ENCODE measurements around the gene TCF4.

Gene TCF4

DNA sequence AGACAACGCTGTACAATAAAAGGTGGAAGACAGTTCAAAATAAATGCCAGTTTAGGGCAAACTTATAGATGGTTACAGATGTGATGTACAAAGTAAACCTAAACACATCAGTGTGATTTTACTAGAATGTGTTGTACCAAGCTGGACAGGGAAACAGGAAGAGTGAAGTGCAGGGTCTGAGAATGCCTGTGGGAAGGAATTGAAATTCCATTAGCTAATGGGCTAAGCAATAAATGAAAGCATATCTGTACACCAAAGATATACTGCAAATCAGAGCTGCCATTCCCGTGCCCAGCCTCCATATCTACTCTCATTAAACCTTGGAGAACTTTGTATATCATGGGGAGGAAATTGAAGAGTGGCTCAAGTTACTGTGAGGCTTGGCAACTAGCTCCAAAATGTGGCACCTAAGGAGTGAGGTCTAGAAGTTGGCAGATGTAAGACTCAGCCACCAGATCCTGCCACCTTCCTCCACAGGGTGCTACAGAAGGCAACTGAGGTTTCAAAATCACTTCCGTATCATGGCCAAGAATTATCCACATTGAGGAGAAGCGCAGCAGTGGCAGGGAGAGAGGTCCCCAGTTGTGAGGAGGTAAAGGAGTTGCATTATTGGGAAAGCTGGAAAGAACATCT is 277.8 kb downstream of the TCF4 start:
- in situ Hi-C loops (cut with MboI; ENCODE audit: low sequenced_read_pairs): no loop called here

DNA sequence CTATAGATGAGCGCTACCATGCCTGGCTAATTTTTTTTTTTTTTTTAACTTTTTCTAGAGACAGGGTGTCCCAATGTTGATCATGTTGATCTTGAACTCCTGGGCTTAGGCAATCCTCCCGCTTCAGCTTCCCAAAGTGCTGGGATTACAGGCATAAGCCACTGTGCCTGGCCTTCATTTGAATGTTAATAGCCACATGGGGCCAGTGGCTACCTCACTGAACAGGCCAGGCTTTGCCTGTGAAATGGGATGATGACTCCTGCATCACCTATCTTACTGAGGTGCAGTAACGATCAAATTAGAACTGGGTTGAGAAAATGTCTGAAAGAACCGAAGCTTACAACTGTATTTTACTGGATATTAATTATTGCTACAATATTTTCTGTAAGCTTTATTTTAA is 278.7 kb downstream of the TCF4 start:
- in situ Hi-C loops (cut with MboI; ENCODE audit: low sequenced_read_pairs): no loop called here

DNA sequence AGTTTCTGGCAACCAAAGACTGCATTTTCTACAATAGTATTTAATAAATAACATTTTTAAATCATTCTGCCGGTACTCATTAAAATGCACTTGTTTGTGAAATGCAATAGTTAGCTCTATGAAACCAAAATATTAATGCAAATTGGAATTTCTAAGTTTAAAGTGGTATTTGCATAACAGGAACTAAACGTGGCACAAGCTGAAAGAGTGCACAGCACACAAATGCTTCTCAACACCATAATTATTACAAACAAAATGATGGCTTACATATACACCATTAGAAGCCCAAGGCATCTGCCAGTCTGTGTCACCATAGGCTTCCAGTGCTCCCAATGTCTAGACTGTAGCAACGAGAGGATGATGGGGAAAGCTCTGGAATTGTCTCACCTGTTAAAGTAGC is 280.5 kb downstream of the TCF4 start:
- in situ Hi-C loops (cut with MboI; ENCODE audit: low sequenced_read_pairs): no loop called here

DNA sequence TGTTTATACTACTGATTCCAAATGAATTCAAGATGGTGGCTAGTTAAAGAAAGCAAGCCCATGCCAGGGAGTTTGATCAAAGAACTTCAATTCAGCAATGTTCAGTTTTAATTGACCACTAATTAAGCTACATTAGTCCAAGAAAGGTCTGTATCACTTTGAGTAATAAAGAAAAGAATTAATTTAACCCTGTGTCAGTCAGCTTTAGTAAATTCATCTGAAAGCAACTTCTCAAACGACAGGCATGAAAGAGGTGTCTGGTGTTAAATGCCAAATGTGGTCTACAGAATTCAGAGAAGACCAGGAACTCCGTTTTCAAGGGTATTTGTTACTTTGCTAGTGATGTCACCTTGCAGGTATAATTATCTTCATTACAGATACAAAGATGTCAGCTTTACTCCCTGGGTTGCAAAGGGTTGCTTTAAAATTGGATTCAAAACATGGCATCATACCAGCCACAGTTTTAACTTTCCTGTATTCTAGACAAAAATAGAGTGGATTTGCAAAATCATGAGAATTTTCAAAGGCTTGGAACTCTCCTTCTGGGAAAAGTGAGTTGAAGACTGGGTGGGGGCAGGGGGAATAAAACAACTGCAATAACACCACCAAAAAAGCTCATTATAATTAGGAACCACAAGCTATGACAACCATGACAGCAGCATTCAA is 281.5 kb downstream of the TCF4 start:
- in situ Hi-C loops (cut with MboI; ENCODE audit: low sequenced_read_pairs): no loop called here

DNA sequence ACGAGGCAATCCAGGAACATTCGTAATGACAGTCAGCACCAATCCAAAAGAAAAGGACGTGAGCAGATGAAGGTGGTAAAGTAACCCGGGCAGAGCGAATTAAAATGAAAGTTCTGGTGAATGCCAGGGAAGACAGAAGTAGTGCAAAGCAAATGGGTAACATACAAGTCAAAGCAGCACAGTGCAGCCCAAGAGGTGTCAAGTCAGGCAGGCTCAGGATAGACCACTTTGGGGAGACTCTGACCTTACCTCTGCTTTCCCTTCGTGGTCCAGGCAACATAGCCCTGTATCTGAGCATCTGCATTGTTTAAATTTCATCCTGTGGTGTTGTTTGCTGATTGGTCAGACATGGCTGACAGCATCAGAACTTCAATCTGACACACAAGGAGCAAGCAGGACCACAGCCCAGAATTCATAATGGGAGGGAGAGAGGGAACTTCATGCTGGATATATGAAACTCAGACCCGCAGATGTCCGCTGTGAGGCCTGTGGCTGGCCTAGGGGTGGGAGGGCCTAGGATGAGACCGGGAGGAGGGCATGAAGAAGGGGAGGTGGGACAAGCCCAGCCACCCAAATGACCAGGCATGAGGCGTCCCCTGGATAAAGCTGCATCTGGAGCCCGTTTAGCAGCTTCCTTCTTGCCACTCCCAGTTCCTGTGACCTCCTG is 285.7 kb downstream of the TCF4 start:
- in situ Hi-C loops (cut with MboI; ENCODE audit: low sequenced_read_pairs): no loop called here

DNA sequence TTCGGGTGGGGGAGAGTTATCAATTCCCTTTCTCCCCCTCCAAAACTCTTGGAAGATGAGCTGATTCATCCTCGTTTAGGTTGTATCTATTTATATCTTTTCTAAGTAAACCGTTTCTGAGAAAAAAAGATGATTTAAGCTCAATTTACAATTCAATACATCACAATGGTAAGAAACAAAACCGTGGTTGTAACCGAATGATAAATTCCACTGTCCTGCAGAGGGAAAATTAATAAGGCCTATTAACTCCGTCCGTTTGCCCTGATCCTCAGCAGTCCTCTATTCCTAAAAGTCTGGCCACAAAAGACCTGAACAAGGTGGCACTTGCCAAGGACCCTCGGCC is 286.2 kb downstream of the TCF4 start:
- in situ Hi-C loops (cut with MboI; ENCODE audit: low sequenced_read_pairs): no loop called here

DNA sequence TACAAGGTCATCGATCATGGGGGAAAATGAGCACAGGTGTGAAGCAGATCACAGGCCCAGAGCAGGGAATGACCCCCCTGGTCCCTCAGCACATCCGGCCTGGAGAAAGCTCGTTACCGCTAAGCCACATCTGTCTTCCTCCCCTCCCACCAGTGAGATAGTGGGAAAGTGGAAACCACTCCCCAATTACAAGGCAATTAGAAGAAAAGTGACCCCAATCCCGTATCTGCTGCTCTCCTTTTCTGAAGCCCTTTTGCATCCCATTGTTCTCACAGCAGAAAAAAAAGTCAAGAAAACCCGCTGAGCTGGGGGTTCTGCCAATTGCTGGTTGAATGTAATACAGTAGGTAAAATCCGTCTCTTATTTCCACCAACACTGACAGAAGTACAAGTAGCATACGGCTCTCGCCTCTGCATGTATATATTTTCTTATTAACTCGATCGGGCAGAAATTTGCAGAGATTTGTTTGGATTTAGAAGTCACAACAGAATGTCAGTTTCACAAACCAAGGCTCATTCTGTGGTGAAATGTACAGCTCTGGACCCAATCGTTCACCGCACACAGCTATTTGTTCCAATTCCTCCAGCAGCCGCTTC is 287.0 kb downstream of the TCF4 start:
- in situ Hi-C loops (cut with MboI; ENCODE audit: low sequenced_read_pairs): no loop called here

DNA sequence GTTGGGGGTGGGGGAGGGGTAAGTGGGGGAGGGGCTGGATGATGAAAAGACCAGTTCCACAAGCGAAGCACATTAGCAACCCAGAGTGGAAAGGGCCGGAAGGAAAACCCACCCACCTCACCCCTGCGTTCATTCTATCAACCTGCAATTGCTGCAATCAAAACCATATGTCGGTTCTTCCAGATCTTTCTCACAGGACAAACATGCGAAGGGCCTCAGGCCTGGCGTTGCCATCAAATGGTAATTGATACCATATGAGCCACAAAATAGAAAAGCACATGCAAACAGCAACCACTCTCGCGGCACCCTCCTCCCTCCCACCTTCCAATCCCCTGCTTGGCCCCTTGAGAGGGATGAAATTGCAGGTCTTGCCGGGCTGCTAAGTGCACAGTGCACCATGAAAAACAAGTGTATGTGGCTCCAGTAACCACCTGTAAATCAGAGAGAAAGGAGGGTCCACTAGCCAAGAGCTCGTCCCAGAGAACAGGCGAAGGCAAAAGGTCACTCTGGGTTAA is 287.5 kb downstream of the TCF4 start:
- in situ Hi-C loops (cut with MboI; ENCODE audit: low sequenced_read_pairs): no loop called here

DNA sequence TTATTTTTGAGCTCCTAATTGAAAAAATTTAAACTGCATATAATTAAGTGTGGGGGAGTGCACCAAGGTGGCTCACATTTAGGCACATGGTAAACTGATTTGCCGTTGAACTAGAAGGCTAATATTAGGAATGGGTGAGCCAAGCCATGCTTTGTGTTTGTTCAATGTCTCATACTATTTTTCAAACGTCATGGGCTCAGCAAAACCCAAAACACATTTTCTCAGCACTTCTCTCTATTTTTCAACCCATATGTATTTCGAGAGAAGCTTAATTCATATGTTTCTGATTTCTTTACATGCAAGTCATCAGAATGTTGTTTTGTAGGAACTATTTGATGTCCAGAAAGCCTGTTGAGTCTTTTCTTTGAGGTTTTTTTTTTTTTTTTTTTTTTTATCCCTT is 291.2 kb downstream of the TCF4 start:
- in situ Hi-C loops (cut with MboI; ENCODE audit: low sequenced_read_pairs): no loop called here

DNA sequence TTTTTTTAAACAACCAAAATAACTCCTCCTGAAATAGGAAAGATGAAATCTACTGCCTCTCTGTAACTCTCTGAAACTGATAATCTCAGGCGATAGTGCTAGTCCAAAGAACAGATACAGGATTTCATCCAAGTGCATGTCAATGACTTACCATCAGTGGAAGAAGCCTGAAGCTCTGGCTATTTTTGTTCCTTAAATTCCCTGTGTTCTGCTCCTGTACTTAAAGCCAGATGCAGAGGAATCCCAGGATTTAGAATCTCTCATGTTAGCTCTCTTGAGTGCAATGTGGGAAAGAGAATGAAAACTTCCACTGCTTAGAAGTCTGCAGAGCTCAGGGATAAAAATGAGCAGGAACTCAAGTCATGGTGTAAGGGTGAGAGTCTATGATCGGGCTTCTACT is 291.9 kb downstream of the TCF4 start:
- in situ Hi-C loops (cut with MboI; ENCODE audit: low sequenced_read_pairs): no loop called here

DNA sequence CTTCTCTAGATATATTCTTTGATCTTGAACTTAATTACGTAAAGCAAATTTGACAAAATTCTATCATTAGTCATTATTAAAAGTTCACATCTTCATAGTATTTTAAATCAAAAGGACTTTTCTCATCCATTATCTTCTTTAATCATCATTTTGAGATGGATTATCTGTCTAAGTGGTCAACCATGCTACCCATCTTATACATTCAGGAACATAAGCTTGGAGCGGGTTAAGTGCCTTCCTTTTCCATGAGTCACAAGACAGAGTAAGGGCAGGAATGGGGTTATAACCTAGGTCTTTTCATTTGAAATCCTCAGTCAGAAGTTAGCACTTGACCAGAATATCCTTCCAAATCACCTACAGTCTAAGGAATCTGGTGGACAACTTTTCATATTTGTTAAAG is 297.1 kb downstream of the TCF4 start:
- in situ Hi-C loops (cut with MboI; ENCODE audit: low sequenced_read_pairs): no loop called here

DNA sequence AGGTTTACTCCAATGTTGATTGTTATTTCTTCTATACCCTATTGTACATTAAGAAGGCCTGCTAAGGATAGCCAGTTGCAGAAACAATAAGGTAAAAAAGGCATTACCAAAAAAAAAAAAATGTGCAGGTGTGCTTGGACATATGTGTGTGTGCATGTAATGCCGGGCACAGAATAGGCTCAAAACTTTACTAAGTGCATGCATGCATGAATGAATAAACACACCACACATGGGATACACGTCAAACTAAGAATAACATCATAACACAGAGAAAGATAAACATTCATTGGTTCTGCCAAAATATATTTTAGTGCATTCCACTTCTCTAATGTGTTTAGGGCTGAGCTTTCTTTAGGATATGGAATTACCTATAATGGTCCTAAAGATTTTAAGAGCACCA is 298.2 kb downstream of the TCF4 start:
- in situ Hi-C loops (cut with MboI; ENCODE audit: low sequenced_read_pairs): no loop called here

DNA sequence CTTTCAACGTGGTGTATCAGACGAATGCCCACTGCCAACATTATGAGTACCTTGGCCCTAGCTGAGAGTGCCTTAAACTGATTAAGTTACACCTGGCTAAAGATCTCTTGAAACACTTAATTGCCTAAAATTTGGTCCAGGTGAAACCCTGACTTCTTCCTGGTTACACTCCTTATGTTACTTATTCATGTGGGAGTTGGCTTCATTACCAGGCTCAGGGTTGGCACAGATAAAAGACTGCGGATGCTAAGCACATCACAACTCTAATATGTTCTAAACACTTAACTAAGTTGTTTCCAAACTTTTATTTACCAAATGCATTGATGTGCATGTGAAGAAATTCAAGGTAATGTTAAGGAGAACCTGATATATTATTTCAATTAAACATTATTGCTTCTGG is 298.9 kb downstream of the TCF4 start:
- in situ Hi-C loops (cut with MboI; ENCODE audit: low sequenced_read_pairs): no loop called here

DNA sequence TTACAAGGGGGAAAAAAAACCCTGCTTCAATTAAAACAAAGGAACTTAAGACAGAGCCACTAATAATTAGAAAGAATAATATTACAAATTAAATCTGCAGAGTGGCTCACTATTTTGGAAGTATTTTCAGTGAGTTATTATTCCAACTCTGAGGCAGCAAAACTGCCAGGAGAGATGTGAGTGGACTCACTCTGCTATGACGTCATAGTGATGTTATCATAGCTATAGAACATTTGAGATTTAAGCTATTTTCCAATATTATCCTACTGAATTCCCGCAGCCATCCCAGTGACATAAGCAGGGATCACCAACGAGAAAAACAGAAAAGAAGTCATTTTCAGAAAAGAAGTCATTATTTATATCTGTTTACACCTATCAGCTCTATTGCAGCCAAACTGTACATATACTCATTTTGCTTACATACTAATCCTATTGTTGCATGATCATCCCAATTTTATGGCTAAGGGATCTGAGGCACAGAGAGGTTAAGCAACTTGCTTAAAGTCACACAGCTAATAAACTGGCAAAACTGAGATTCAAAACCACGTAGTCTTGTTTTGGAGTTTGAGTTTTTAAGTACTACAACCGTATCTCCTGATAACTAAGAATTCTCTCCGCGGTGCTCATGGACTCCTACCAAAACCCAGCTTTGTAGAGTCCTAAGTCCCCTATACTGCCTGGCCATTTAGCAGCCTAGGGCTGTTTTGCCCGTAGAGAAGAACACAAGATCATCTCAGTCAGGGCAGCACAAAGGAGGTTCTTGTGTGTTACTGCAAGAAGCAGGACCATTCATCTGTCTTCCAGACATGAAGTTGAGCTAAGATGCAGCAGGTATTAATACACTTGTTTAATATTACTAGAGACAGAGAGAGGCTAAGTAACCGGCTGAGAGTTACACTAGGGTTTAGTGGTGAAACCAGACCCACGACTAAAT is 299.8 kb downstream of the TCF4 start:
- in situ Hi-C loops (cut with MboI; ENCODE audit: low sequenced_read_pairs): no loop called here

DNA sequence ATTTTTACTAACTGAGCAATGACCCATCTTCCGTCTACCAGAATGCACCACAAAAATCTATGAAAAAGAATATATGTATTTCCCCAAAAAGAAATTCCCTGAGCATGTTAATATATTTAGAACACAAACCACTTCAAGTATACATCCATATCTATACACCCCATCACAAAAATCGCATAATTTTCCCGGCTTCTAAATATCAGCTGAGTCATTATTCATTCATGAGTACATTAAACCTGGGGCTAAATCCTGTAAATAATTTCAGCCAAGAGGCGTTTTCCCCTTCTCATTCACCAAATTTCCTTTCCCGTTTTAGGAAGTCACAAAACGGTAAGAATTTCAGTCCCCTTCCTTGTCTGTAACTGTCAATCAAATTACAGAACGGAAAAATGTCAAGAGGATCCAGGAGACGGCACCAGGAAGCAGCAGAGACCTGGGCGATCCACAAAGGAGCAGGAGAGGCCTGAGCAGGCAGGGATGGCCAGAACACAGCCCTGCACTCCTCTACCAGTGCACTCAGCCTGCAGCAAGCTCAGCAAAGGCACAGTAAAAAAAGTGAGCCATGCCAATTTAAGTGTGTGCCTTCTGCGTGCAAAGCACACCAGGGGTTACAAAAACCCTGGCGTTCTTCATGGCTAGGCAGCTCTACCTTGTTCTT is 300.7 kb downstream of the TCF4 start:
- in situ Hi-C loops (cut with MboI; ENCODE audit: low sequenced_read_pairs): no loop called here

DNA sequence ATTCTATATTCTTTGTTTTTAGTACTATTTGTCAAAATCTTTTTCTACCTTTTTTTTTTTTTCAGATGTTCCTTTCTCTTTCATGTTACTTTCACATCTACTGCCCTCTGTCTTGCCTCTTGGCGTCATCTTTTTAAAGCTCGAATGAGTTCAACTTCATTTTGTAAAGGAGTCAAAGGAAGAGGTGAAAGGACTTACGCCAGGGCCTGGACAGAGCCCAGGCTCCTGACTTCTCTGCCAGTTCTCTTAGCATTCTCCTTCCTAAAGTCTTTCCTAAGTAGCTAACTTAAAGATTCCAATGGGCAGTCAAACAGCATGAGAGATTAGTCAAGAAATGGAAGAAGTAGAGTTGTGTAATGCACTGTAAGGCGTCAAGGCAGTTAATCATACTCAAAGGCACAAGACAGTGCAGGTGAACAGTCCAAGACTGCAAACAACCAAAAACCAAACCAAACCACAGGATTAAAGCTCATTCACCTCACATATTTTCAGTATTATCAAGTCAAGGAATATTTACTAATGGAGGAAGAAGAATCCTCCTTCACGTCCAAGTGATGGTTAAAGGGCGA is 301.7 kb downstream of the TCF4 start:
- in situ Hi-C loops (cut with MboI; ENCODE audit: low sequenced_read_pairs): no loop called here

DNA sequence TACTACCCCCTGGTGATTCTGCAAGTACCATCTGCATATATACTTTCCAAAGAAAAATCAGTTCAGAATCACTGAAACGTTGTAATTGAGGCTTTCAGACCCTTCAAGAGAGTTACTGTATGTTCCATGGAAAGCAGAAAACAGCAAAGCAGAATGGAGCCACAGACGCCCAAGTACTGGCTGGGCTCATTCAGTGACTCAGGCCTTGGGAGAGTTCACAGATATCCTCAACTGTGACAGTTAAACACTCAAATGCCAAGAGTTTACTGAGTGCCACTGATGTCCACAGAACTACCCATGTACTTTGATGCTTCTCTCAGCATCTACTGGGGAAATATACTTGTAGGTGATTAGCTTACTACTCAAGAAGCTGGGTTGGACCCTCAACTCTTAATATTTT is 303.4 kb downstream of the TCF4 start:
- in situ Hi-C loops (cut with MboI; ENCODE audit: low sequenced_read_pairs): no loop called here

DNA sequence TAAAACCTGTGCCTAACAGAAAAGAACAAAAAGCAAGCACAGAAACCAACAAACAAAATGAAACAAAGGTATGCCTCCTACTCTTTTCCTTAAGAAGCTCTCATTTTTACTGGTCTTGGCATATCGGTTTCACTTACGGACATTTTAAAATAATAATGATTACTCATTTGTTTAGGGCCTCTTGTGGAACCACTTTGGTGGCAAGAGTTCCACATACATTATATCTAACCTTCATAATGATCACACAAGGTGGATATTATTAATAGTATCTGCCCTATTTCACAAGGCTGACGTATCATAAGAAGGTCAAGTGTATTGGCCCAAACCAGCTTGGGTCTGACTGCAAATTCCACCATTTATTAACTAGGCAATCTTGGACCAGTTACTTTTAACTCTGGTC is 304.7 kb downstream of the TCF4 start:
- in situ Hi-C loops (cut with MboI; ENCODE audit: low sequenced_read_pairs): no loop called here

DNA sequence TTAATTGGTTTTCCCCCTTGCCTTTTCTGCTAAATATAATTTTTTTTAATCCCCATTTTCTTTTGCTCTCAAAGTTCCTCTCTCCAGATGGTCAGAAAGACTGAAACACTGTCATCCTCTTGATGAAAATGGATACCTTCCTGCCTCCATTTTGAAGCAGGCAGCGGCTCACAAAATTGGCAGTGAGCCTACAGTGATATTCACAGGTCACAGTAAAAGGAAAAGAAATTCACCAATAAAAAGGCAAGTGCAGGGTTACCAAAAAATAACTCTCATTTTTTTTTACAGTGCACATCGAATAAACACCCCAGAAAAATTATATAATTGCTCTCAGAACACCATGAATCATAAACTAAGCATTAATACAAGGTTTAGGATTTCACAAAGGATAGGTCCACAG is 307.5 kb downstream of the TCF4 start:
- in situ Hi-C loops (cut with MboI; ENCODE audit: low sequenced_read_pairs): no loop called here

Data from HL-60/S4 treated with retinoic acid at 250 ng/mL for 4 days and 3 days (cell line).